Rectal smooth muscle tissue (tissue), 1 donor: ENCODE measurements around the gene ADAMTSL5.
A peak's percentile ranks its signal among the peaks of the same experiment; 100 is the strongest.

Experiments
- H3K27ac ChIP-seq: one replicate; pipeline ENCODE4 v1.7.0; 2013; ENCODE audit warnings: low read depth, low read length, inconsistent platforms
- H3K27me3 ChIP-seq: one replicate; pipeline ENCODE4 v1.7.0; 2013; ENCODE audit warnings: low read length; ENCODE audit not compliant: control insufficient read depth, insufficient read depth
- H3K36me3 ChIP-seq: one replicate; pipeline ENCODE4 v1.7.0; 2013; ENCODE audit warnings: low read length; ENCODE audit not compliant: control insufficient read depth, insufficient read depth
- H3K4me1 ChIP-seq: one replicate; pipeline ENCODE4 v1.7.0; 2013; ENCODE audit warnings: low read length; ENCODE audit not compliant: control insufficient read depth, insufficient read depth
- H3K4me3 ChIP-seq: one replicate; pipeline ENCODE4 v1.7.0; 2013; ENCODE audit warnings: low read length
- H3K9ac ChIP-seq: one replicate; pipeline ENCODE4 v1.7.0; 2013; ENCODE audit warnings: low read length

ADAMTSL5 gene, protein sequence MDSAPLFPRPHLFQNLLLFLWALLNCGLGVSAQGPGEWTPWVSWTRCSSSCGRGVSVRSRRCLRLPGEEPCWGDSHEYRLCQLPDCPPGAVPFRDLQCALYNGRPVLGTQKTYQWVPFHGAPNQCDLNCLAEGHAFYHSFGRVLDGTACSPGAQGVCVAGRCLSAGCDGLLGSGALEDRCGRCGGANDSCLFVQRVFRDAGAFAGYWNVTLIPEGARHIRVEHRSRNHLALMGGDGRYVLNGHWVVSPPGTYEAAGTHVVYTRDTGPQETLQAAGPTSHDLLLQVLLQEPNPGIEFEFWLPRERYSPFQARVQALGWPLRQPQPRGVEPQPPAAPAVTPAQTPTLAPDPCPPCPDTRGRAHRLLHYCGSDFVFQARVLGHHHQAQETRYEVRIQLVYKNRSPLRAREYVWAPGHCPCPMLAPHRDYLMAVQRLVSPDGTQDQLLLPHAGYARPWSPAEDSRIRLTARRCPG

GRCh38 chr19:1512671-1513498 lies at the start of gene ADAMTSL5:
Gene ADAMTSL5, minus strand, starts transcription at chr19:1513019. Its CDS starts 2,076 bp downstream, at chr19:1510943.
- Histone ChIP-seq H3K9ac (no peak within 1 kb of the TSS), H3K36me3 (no peaks in the 10 kb centered on the region), H3K4me1 (no peaks in the 10 kb centered on the region), H3K27ac (peak within 1 kb of the TSS; percentile 78), H3K4me3 (peak within 1 kb of the TSS; percentile 59), H3K27me3 (peaks cover 4% of the 10 kb centered on the region)

GRCh38 chr19:1561236-1561842 lies 48.5 kb upstream of the ADAMTSL5 start:
- Histone ChIP-seq H3K27me3 (no peaks in the 10 kb centered on the region), H3K4me1 (peaks cover 7% of the 10 kb centered on the region), H3K36me3 (peaks cover 2% of the 10 kb centered on the region), H3K4me3 (no peak overlapping the region), H3K27ac (no peak overlapping the region), H3K9ac (no peak overlapping the region)

GRCh38 chr19:1560286-1560882 lies 47.6 kb upstream of the ADAMTSL5 start:
- Histone ChIP-seq H3K36me3 (peaks cover 2% of the 10 kb centered on the region), H3K27me3 (no peaks in the 10 kb centered on the region), H3K4me1 (no peaks in the 10 kb centered on the region), H3K9ac (no peak overlapping the region), H3K4me3 (no peak overlapping the region), H3K27ac (no peak overlapping the region)

DNA sequence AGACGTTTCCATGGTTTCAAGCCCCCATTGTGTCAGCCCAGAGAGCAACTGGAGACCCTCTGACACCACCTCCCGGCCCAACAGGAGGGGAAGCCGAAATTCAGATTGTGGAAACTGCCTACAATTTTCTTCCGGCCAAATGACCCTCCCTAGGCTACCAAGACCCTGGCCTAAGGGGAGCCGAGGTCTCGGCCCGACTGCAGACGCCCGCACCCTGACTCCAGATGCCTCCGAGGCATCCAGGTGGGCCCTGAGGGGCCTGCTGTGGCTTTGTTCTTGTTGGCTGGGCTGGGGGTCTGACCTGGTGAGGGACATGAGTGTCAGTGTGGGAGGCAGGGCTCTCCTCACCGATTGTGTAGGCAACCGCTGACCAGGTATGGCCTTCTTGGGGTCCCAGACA lies 45.7 kb upstream of the ADAMTSL5 start:
- H3K4me3 ChIP-seq, result no peak overlapping the region
- H3K36me3 ChIP-seq, result peaks cover 2% of the 10 kb centered on the region
- H3K27me3 ChIP-seq, result no peaks in the 10 kb centered on the region
- no peak overlapping the region for H3K9ac ChIP-seq
- H3K27ac ChIP-seq, result no peak overlapping the region
- H3K4me1 ChIP-seq, result no peaks in the 10 kb centered on the region

GRCh38 chr19:1556390-1557070 lies 43.7 kb upstream of the ADAMTSL5 start:
- Histone ChIP-seq H3K36me3 (peaks cover 2% of the 10 kb centered on the region), H3K9ac (no peak overlapping the region), H3K4me3 (no peak overlapping the region), H3K27ac (no peak overlapping the region), H3K27me3 (no peaks in the 10 kb centered on the region), H3K4me1 (no peaks in the 10 kb centered on the region)

- H3K9ac ChIP-seq, result no peak overlapping the region
- H3K4me1 ChIP-seq, result no peaks in the 10 kb centered on the region
- H3K36me3 ChIP-seq, result peaks cover 2% of the 10 kb centered on the region
- H3K27me3 ChIP-seq, result no peaks in the 10 kb centered on the region
- H3K27ac ChIP-seq, result no peak overlapping the region
- H3K4me3 ChIP-seq, result no peak overlapping the region
Measured at GRCh38 chr19:1555487-1556389, 42.9 kb upstream of the ADAMTSL5 start.

DNA sequence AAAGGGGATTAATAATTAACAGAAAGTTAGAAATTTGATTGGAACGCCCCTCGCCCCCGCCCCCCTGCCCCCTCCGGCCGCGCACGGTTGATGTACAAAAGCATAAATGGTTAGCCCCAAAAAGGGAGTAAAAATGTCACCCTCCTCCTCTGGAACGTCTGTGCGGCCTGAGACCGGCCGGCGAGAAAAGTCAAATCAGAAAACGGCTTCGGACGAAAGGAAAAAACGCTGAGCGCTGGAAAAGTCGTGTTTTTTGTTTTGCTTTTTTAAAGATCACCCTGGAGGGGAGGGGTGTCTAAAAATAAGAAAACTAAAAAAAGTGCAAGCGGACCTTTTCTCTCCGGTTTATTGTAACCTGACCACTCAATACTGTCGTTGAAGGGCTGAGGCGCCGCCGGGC lies 42.1 kb upstream of the ADAMTSL5 start:
- Histone ChIP-seq H3K4me1 (no peaks in the 10 kb centered on the region), H3K27ac (no peak overlapping the region), H3K4me3 (no peak overlapping the region), H3K27me3 (no peaks in the 10 kb centered on the region), H3K9ac (no peak overlapping the region), H3K36me3 (peaks cover 2% of the 10 kb centered on the region)

- H3K27me3 ChIP-seq, result no peaks in the 10 kb centered on the region
Measured at GRCh38 chr19:1553415-1553814, 40.6 kb upstream of the ADAMTSL5 start.

DNA sequence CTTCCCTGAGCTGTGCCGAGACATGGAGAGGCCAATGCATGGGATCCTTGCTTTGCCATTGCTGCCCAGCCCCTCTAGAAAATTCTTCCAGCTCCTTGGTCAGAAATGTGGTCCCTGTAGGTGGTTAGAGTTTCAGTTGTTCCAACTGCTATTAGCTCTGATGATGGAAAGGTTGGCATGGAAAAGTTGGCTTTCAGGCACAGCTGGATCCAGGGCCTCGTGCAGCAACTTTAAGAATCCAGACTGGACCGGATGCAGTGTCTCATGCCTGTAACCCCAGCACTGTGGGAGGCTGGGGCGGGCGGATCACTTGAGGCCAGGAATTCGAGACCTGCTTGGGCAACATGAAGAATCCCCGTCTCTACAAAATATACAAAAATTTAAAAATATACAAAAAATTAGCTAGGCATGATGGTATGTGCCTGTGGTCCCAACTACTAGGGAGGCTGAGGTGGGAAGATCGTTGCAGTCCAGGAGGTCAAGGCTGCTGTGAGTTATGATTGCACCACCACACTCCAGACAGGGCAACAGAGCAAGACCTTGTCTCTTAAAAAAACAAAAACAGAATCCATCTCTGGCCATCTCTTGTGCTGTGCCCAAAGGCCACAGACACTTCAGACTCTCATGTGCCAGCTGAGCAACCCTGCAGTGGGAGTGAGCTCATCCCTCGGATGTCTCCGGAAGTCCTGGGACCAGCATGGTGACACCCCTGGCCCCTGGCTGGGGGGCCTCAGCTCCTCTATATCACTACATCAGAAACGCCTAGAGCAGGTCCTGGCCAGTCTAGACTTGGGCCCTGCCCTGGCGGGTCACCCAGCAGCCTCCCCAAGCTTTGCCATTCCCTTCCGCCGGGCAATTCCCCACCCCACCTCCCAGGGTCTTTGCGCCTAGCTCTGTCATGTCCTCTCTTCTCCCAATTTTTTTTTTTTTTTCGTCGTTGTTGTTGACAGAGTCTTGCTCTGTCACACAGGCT lies 38.5 kb upstream of the ADAMTSL5 start:
- Histone ChIP-seq H3K4me1 (no peaks in the 10 kb centered on the region), H3K9ac (no peak overlapping the region), H3K27ac (no peak overlapping the region), H3K4me3 (no peak overlapping the region), H3K27me3 (peaks cover 3% of the 10 kb centered on the region), H3K36me3 (no peaks in the 10 kb centered on the region)

More at GRCh38 chr19:1553415-1553814, 40.6 kb upstream of the ADAMTSL5 start:
- Histone ChIP-seq H3K36me3 (peaks cover 2% of the 10 kb centered on the region), H3K4me1 (no peaks in the 10 kb centered on the region), H3K4me3 (no peak overlapping the region), H3K9ac (no peak overlapping the region), H3K27ac (no peak overlapping the region)

- no peak overlapping the region for H3K27ac ChIP-seq
Measured at GRCh38 chr19:1549332-1549945, 36.6 kb upstream of the ADAMTSL5 start.

More at GRCh38 chr19:1549332-1549945, 36.6 kb upstream of the ADAMTSL5 start:
- Histone ChIP-seq H3K4me1 (no peaks in the 10 kb centered on the region), H3K4me3 (no peak overlapping the region), H3K36me3 (no peaks in the 10 kb centered on the region), H3K27me3 (peaks cover 3% of the 10 kb centered on the region), H3K9ac (no peak overlapping the region)
